DOHH2 (cell line): Measurements from ENCODE around the gene ETNK2.
"Not testable (repeated sequence)": the region's sequence is repeated elsewhere in the genome, so short reads cannot be mapped to it uniquely, and the experiment has no call there.

Source experiments
- H3F3A ChIP-seq: fragments of 200-600 bp; sonication (generic), shearing (Covaris generic); 2 replicates; pipeline ENCODE4 v1.6.0; 2016; ENCODE audit warnings: antibody characterized with exemption, mild to moderate bottlenecking; ENCODE audit not compliant: control insufficient read depth, insufficient read depth
- H3K27ac ChIP-seq: fragments of 200-600 bp; sonication (generic); 2 replicates; pipeline ENCODE4 v1.5.1; 2014; ENCODE audit warnings: low read depth, mild to moderate bottlenecking, low read length, moderate library complexity
- H3K27me3 ChIP-seq: fragments of 200-600 bp; sonication (generic); 2 replicates; pipeline ENCODE4 v1.6.1; 2014; ENCODE audit warnings: mild to moderate bottlenecking, low read length, mixed read lengths; ENCODE audit not compliant: control insufficient read depth
- H3K36me3 ChIP-seq: fragments of 200-600 bp; sonication (generic); 2 replicates; pipeline ENCODE4 v1.6.1; 2014; ENCODE audit warnings: mild to moderate bottlenecking, low read length, moderate library complexity, mixed read lengths; ENCODE audit not compliant: control insufficient read depth
- H3K4me1 ChIP-seq: fragments of 200-600 bp; sonication (generic); 2 replicates; pipeline ENCODE4 v1.6.1; 2014; ENCODE audit warnings: mild to moderate bottlenecking, low read length, mixed read lengths; ENCODE audit not compliant: control insufficient read depth
- H3K4me2 ChIP-seq: fragments of 200-600 bp; sonication (generic); 2 replicates; pipeline ENCODE4 v1.6.0; 2014; ENCODE audit warnings: mild to moderate bottlenecking, low read length, moderate library complexity
- H3K4me3 ChIP-seq: fragments of 200-600 bp; sonication (generic); 2 replicates; pipeline ENCODE4 v1.5.1; 2014; ENCODE audit warnings: mild to moderate bottlenecking, low read length, mixed read lengths
- H3K79me2 ChIP-seq: fragments of 200-600 bp; sonication (generic); 2 replicates; pipeline ENCODE4 v1.6.1; 2014; ENCODE audit warnings: mild to moderate bottlenecking, low read length, mixed read lengths; ENCODE audit not compliant: control insufficient read depth
- H3K9me2 ChIP-seq: fragments of 200-600 bp; sonication (generic); replicated peaks from 2 replicates; pipeline ENCODE4 v1.6.1; 2014; ENCODE audit warnings: mild to moderate bottlenecking, low read length, mixed read lengths; ENCODE audit not compliant: control insufficient read depth
- H3K9me3 ChIP-seq: fragments of 200-600 bp; sonication (generic); 2 replicates; pipeline ENCODE4 v1.6.1; 2014; ENCODE audit warnings: antibody characterized with exemption, low read length, mixed read lengths; ENCODE audit not compliant: control insufficient read depth, insufficient read depth
- H4K20me1 ChIP-seq: fragments of 200-600 bp; sonication (generic); 2 replicates; pipeline ENCODE4 v1.6.0; 2014; ENCODE audit warnings: low read depth, mild to moderate bottlenecking, antibody characterized with exemption, low read length, moderate library complexity; ENCODE audit not compliant: control insufficient read depth, insufficient read depth
- EZH2phosphoT487 ChIP-seq: fragments of 200-600 bp; sonication (generic); IDR thresholded peaks from 2 replicates; pipeline ENCODE4 v1.6.1; 2017; ENCODE audit warnings: borderline replicate concordance, mild to moderate bottlenecking, antibody characterized with exemption, low read length, moderate library complexity, mixed read lengths
- TF ChIP-seq, protein P1 (sequence below): fragments of 200-600 bp; sonication (generic); IDR thresholded peaks from one replicate; pipeline ENCODE4 v1.5.1; 2014; ENCODE audit warnings: antibody characterized with exemption, mild to moderate bottlenecking, low read depth, low read length; ENCODE audit not compliant: poor library complexity, severe bottlenecking

Gene ETNK2

DNA sequence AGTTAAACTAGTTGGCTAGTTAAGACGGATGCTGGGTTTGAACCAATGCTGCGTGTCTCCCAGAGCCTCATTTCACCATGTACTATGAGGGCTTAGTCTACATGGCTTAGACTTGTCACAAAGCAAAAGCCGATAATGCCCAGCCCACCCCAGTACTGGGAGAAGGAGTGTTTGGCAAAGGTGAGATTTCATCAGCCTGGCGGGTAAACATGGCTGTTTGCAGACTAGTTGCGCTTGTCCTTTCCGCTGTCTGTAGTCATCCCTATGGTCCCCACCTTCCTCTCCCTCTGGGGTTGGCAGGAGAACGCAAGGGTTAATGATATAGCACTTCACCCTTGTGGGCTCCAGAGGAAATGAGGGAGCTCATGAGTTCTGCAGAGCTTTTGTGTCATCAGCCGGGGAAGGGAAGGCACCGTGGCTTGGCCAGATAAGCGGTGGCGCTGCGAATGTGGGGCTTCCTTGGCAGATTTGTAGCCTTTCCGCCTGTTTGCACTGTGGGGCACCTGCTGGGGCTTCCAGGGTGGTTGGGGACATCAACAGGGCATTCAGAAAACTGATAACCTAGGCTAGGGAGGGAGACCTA is 49.7 kb downstream of the ETNK2 start:
- H3K4me2 ChIP-seq = no peak overlapping the region
- no peaks in the 10 kb centered on the region for H3K9me3 ChIP-seq
- no peak overlapping the region for H3K27ac ChIP-seq
- H3F3A ChIP-seq = no peaks in the 10 kb centered on the region
- no peaks in the 10 kb centered on the region for H3K9me2 ChIP-seq
- no peak overlapping the region for H3K4me3 ChIP-seq
- H3K79me2 ChIP-seq = no peaks in the 10 kb centered on the region
- no peaks in the 10 kb centered on the region for H3K4me1 ChIP-seq
- H4K20me1 ChIP-seq = no peaks in the 10 kb centered on the region
- H3K36me3 ChIP-seq = no peaks in the 10 kb centered on the region
- H3K27me3 ChIP-seq = peaks cover 8% of the 10 kb centered on the region; the same call in 1 of the 2 replicates
- no peak for TF ChIP-seq EZH2phosphoT487
- TF ChIP-seq, protein P1, sequence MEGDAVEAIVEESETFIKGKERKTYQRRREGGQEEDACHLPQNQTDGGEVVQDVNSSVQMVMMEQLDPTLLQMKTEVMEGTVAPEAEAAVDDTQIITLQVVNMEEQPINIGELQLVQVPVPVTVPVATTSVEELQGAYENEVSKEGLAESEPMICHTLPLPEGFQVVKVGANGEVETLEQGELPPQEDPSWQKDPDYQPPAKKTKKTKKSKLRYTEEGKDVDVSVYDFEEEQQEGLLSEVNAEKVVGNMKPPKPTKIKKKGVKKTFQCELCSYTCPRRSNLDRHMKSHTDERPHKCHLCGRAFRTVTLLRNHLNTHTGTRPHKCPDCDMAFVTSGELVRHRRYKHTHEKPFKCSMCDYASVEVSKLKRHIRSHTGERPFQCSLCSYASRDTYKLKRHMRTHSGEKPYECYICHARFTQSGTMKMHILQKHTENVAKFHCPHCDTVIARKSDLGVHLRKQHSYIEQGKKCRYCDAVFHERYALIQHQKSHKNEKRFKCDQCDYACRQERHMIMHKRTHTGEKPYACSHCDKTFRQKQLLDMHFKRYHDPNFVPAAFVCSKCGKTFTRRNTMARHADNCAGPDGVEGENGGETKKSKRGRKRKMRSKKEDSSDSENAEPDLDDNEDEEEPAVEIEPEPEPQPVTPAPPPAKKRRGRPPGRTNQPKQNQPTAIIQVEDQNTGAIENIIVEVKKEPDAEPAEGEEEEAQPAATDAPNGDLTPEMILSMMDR = no peak

DNA sequence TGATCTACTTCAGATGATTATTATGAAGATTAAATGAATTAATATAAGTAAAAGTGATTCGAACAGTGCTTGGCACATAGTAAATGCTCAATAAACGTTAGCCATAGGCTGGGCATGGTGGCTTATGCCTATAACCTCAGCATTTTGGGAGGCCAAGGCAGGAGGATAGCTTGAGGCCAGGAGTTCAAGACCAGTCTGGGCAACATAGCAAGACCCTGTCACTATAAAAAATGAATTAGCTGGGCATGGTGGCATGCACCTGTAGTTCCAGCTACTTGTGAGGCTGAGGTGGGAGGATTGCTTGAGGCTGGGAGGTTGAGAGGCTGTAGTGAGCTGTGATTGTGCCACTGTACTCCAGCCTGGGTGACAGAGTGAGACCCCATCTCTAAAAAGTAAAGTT is 52.1 kb downstream of the ETNK2 start:
- not testable (repeated sequence) for H3K79me2 ChIP-seq, H3K27me3 ChIP-seq, H3K36me3 ChIP-seq, H3K9me3 ChIP-seq, H3K4me3 ChIP-seq, H3K4me1 ChIP-seq, H3K27ac ChIP-seq, H3F3A ChIP-seq, H4K20me1 ChIP-seq, H3K9me2 ChIP-seq, H3K4me2 ChIP-seq

DNA sequence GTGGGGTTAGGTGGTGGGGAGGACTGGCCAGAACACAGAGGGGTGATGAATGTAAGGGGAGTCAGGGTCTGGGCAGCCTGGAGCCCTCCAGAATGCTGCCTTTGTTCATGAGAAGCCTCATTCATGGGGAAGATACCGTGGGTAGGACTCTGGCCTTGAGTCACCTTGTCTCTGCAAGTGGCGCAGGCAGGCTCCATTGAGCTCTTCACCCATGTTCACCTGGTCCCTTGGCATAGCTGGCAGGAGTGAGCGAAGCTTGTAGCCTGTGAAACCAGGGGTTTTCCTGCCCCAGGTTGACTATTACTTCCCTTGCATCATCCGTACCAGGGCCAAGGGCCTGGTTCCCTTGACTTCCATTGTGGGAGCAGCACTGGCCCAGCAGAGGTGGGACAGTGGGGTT is 53.2 kb downstream of the ETNK2 start:
- no peaks in the 10 kb centered on the region for H3K9me3 ChIP-seq
- H3K79me2 ChIP-seq = no peaks in the 10 kb centered on the region
- H3F3A ChIP-seq = no peaks in the 10 kb centered on the region
- TF ChIP-seq EZH2phosphoT487 = no peak
- TF ChIP-seq, protein P1 = no peak
- no peaks in the 10 kb centered on the region for H3K36me3 ChIP-seq
- no peak overlapping the region for H3K4me3 ChIP-seq
- H3K4me2 ChIP-seq = no peak overlapping the region
- no peaks in the 10 kb centered on the region for H3K9me2 ChIP-seq
- H3K27ac ChIP-seq = no peak overlapping the region
- H3K27me3 ChIP-seq = peaks cover 5% of the 10 kb centered on the region; the same call in 1 of the 2 replicates
- H4K20me1 ChIP-seq = no peaks in the 10 kb centered on the region
- no peaks in the 10 kb centered on the region for H3K4me1 ChIP-seq

DNA sequence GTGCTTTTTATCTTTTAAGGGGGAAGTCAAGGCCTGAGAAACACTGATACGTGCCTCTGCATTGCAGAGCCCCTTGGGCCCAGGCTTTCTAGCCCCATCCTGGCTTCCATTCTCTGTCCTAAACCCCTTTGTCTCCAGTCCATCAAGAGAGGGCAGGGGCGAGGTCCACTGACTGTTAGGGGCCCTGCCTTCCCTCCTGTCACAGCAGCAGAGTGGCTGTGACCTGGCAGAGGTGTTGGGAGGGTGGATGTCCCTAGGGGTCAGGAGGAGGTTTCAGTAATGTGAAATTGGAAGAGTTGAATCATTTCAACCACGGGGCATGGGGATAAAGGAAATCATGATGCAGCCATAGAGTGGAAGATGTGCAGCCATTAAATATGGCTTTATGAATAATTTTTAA is 54.9 kb downstream of the ETNK2 start:
- Histone ChIP-seq H3K4me2 (no peak overlapping the region), H3K4me1 (no peaks in the 10 kb centered on the region), H3K79me2 (no peaks in the 10 kb centered on the region), H3K4me3 (no peak overlapping the region), H3K9me2 (no peaks in the 10 kb centered on the region), H3K36me3 (no peaks in the 10 kb centered on the region), H4K20me1 (no peaks in the 10 kb centered on the region), H3K27me3 (peaks cover 1% of the 10 kb centered on the region; the same call in 1 of the 2 replicates), H3K27ac (no peak overlapping the region), H3F3A (no peaks in the 10 kb centered on the region), H3K9me3 (no peaks in the 10 kb centered on the region)
- TF ChIP-seq, protein P1 = no peak
- TF ChIP-seq EZH2phosphoT487 = no peak
